Omental fat pad (tissue), 4 donors: ENCODE results near the gene TM9SF4. TPM values are rescaled to one million over a fixed set of nuclear protein-coding genes. Genes with fewer than 3 reads are reported as not detected.

ENCODE experiments used
- ATAC-seq: fragments of 150-250 bp; one replicate; pipeline ENCODE4 v1.9.1; 2016; ENCODE audit warnings: mild to moderate bottlenecking, moderate library complexity; ENCODE audit not compliant: low FRiP score
- DNase-seq: peaks from one replicate; pipeline ENCODE4 v3.0.0-alpha.2; 2019; ENCODE audit warnings: low spot score
- CTCF ChIP-seq, 3 donors: fragments of 450-650 bp; IDR thresholded peaks; one replicate each; pipeline ENCODE4 v1.5.1; 2016 to 2017; ENCODE audit warnings: antibody characterized with exemption in 3 of 3, mild to moderate bottlenecking in 3 of 3, moderate library complexity in 2 of 3
- total RNA-seq, 4 donors: library from RNA; depleted of rRNA; stranded (reverse); fragments of >200 nt; gene quantifications; one replicate each; pipeline ENCODE4 v1.1.0, GENCODE V29; 2016

Gene TM9SF4
- total RNA-seq, 4 donors from 2014 or later = 23.3 to 32.3 (median 31.5) TPM

- DNase-seq (no peak), ATAC-seq (no peak)
- TF ChIP-seq CTCF (IDR thresholded peaks at IDR 0.05) = no peak
Measured at GRCh38 chr20:32144898-32145662, 35.6 kb downstream of the TM9SF4 start.

GRCh38 chr20:32149566-32150170 lies 40.2 kb downstream of the TM9SF4 start:
- TF ChIP-seq CTCF (IDR thresholded peaks at IDR 0.05) = no peak
- no peak for ATAC-seq
- DNase-seq = no peak

- DNase-seq (no peak), ATAC-seq (no peak)
- TF ChIP-seq CTCF (IDR thresholded peaks at IDR 0.05) = no peak
Measured at GRCh38 chr20:32150291-32150848, 40.9 kb downstream of the TM9SF4 start.

- DNase-seq = no peak
- no peak for TF ChIP-seq CTCF (IDR thresholded peaks at IDR 0.05)
- no peak for ATAC-seq
Measured at GRCh38 chr20:32152421-32153155, 43.1 kb downstream of the TM9SF4 start.

GRCh38 chr20:32153156-32153665 lies 43.7 kb downstream of the TM9SF4 start:
- DNase-seq = no peak
- ATAC-seq = no peak
- TF ChIP-seq CTCF (IDR thresholded peaks at IDR 0.05) = no peak

- TF ChIP-seq CTCF (IDR thresholded peaks at IDR 0.05) = no peak
- ATAC-seq = no peak
- no peak for DNase-seq
Measured at GRCh38 chr20:32153771-32154170, 44.3 kb downstream of the TM9SF4 start.
